Calu3 (cell line): ENCODE results near the gene TAF1L. TPM values are rescaled to one million over a fixed set of nuclear protein-coding genes. Genes with fewer than 3 reads are reported as not detected.
"Not testable (repeated sequence)": the region's sequence is repeated elsewhere in the genome, so short reads cannot be mapped to it uniquely, and the experiment has no call there.

Experiments
- BruUV-seq: library from RNA; stranded (reverse); fragments of 400-500 nt; replicated peaks from 2 replicates; lab custom pipeline; 2021; lab: Mats Ljungman, UMichigan
- CTCF ChIA-PET: fragments of 300-600 bp; sonication (Branson Sonifier 250); formaldehyde crosslinking; loops from one replicate; lab custom pipeline; 2022; ENCODE audit warnings: antibody characterized with exemption; lab: Charles Lee
- DNase-seq: peaks from one replicate; pipeline ENCODE4 v3.0.0; 2022
- H3K27ac Mint-ChIP-seq: one replicate; pipeline ENCODE4 v1.8.0; 2022; ENCODE audit warnings: mixed read lengths; ENCODE audit not compliant: unreplicated experiment
- H3K27me3 Mint-ChIP-seq: one replicate; pipeline ENCODE4 v1.8.0; 2022; ENCODE audit warnings: mixed read lengths; ENCODE audit not compliant: unreplicated experiment
- H3K36me3 Mint-ChIP-seq: one replicate; pipeline ENCODE4 v1.8.0; 2022; ENCODE audit warnings: mild to moderate bottlenecking, moderate library complexity, mixed read lengths; ENCODE audit not compliant: insufficient read depth, unreplicated experiment
- H3K4me1 Mint-ChIP-seq: one replicate; pipeline ENCODE4 v1.8.0; 2022; ENCODE audit warnings: mild to moderate bottlenecking, low read depth, mixed read lengths; ENCODE audit not compliant: unreplicated experiment
- H3K4me3 Mint-ChIP-seq: one replicate; pipeline ENCODE4 v1.8.0; 2022; ENCODE audit warnings: mild to moderate bottlenecking, low read depth, moderate library complexity, mixed read lengths; ENCODE audit not compliant: unreplicated experiment
- H3K9me3 Mint-ChIP-seq: one replicate; pipeline ENCODE4 v1.8.0; 2022; ENCODE audit warnings: low read depth, mixed read lengths; ENCODE audit not compliant: unreplicated experiment
- CTCF ChIP-seq: fragments of 200-600 bp; IDR thresholded peaks from one replicate; pipeline ENCODE4 v1.8.0; 2022; ENCODE audit warnings: antibody characterized with exemption; ENCODE audit not compliant: unreplicated experiment
- intact Hi-C: fragments of 100-400 bp; cut with micrococcal nuclease; formaldehyde crosslinking; loops from one replicate; pipeline ENCODE4 v1.10.0; 2022; ENCODE audit not compliant: unreplicated experiment
- total RNA-seq: library from RNA; stranded (reverse); gene quantifications from 2 replicates; pipeline ENCODE4 v1.2.3, GENCODE V29; 2022

TAF1L gene
- total RNA-seq, 1 experiment from 2014 or later, result not detected

DNA sequence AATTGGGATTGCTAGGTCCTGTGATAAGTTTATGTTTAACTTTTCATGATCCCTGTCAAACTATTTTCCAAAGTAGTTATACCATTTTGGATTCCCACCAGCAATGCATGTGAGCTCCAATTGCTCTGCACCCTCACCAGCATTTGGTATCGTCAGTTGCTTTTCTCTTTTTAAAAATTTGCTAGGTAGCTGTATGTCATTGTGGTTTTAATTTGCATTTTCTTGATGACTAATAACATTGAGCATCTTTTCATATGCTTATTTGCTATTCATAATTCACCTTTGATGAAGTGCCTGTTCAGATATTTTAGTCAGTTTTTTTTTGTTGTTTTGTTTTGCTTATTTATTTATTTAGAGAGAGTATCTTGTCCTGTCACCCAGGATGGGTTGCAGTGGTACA is 12.5 kb downstream of the TAF1L start:
- BruUV-seq, result no TSS peak
- H3K27ac Mint-ChIP-seq, result no peak overlapping the region
- no peaks in the 10 kb centered on the region for H3K4me1 Mint-ChIP-seq
- peaks cover 7% of the 10 kb centered on the region for H3K27me3 Mint-ChIP-seq
- intact Hi-C loops, result no loop called here
- no peak overlapping the region for H3K4me3 Mint-ChIP-seq
- H3K9me3 Mint-ChIP-seq, result no peaks in the 10 kb centered on the region
- H3K36me3 Mint-ChIP-seq, result no peaks in the 10 kb centered on the region
- TF ChIP-seq CTCF, result no peak
- DNase-seq, result no peak
- CTCF ChIA-PET, result no interaction called here

DNA sequence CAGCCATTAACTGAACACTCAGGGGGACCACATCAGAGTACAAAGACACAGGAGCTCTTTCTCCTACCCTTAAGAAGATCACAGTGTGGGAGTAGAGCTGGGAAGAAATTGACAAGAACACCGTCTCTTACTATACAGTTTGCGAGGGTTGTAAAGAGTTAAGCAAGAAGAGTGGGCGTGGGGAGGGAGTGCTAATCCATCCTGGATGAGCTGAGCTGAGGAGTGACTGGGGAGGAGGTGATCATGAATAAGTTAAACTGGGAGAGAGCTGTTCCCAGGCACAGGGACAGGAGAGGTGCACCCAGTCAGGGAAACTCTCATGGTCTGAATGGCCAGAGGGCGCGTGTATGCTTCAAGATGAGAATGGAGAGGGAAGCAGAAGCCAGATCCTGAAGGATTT is 17.2 kb downstream of the TAF1L start:
- no peaks in the 10 kb centered on the region for H3K9me3 Mint-ChIP-seq
- H3K4me1 Mint-ChIP-seq, result no peaks in the 10 kb centered on the region
- no peak for DNase-seq
- peaks cover 14% of the 10 kb centered on the region for H3K27me3 Mint-ChIP-seq
- intact Hi-C loops, result no loop called here
- BruUV-seq, result no TSS peak
- no peak overlapping the region for H3K4me3 Mint-ChIP-seq
- no peaks in the 10 kb centered on the region for H3K36me3 Mint-ChIP-seq
- no peak overlapping the region for H3K27ac Mint-ChIP-seq
- CTCF ChIA-PET, result interaction anchor here (0.6 kb wide), 1 partner anchor 402 kb away, joined by 4 read pairs; no protein-coding TSS in a partner anchor
- TF ChIP-seq CTCF, result no peak

DNA sequence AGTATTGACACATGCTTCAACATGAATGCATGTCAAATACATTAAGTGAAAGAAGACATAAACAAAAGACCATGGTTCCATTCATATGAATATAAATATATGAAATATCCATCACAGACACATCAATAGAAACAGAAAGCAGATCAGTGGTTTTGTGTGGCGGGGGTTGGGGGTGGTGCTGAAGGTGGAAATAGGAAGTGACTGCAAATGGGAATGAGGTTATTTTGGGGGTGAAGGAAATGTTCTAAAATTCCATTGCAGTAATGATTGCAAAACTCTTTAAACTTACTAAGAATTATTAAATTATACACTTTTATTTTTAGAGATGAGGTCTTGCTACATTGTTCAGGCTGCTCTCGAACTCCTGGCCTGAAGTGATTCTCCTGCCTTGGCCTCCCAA is 28.7 kb downstream of the TAF1L start:
- Mint-ChIP-seq H3K9me3 (no peaks in the 10 kb centered on the region), H3K36me3 (no peaks in the 10 kb centered on the region), H3K4me3 (no peak overlapping the region), H3K27me3 (no peaks in the 10 kb centered on the region), H3K4me1 (no peaks in the 10 kb centered on the region), H3K27ac (no peak overlapping the region)
- CTCF ChIA-PET, result no interaction called here
- BruUV-seq, result no TSS peak
- no peak for DNase-seq
- intact Hi-C loops, result no loop called here
- TF ChIP-seq CTCF, result no peak

GRCh38 chr9:32603914-32604852 is 31.3 kb downstream of the TAF1L start:
- BruUV-seq, result no TSS peak
- CTCF ChIA-PET, result interaction anchor here (0.7 to 0.9 kb wide), 4 partner anchors 15 to 181 kb away, joined by 3 read pairs; no protein-coding TSS in a partner anchor
- H3K4me3 Mint-ChIP-seq, result no peak overlapping the region

GRCh38 chr9:32599021-32599420 is 36.4 kb downstream of the TAF1L start:
- H3K4me1 Mint-ChIP-seq, CTCF ChIA-PET, DNase-seq, intact Hi-C loops, H3K27ac Mint-ChIP-seq, H3K4me3 Mint-ChIP-seq, H3K27me3 Mint-ChIP-seq, H3K9me3 Mint-ChIP-seq, BruUV-seq, H3K36me3 Mint-ChIP-seq: not testable (repeated sequence)

More at GRCh38 chr9:32603914-32604852, 31.3 kb downstream of the TAF1L start:
- TF ChIP-seq CTCF, result no peak
- Mint-ChIP-seq H3K27me3 (no peaks in the 10 kb centered on the region), H3K27ac (no peak overlapping the region), H3K9me3 (no peaks in the 10 kb centered on the region), H3K4me1 (no peaks in the 10 kb centered on the region), H3K36me3 (no peaks in the 10 kb centered on the region)
- intact Hi-C loops, result no loop called here
- peak; percentile 67 for DNase-seq
